GM21367 (cell line): Measurements from ENCODE around the gene HOXB3.
"Not testable (repeated sequence)": the region's sequence is repeated elsewhere in the genome, so short reads cannot be mapped to it uniquely, and the experiment has no call there.

Experiments used
- ATAC-seq: cut with Tn5 transposase; IDR thresholded peaks from one replicate; pipeline ENCODE4 v1.9.1; 2021; ENCODE audit not compliant: unreplicated experiment

Gene HOXB3

DNA sequence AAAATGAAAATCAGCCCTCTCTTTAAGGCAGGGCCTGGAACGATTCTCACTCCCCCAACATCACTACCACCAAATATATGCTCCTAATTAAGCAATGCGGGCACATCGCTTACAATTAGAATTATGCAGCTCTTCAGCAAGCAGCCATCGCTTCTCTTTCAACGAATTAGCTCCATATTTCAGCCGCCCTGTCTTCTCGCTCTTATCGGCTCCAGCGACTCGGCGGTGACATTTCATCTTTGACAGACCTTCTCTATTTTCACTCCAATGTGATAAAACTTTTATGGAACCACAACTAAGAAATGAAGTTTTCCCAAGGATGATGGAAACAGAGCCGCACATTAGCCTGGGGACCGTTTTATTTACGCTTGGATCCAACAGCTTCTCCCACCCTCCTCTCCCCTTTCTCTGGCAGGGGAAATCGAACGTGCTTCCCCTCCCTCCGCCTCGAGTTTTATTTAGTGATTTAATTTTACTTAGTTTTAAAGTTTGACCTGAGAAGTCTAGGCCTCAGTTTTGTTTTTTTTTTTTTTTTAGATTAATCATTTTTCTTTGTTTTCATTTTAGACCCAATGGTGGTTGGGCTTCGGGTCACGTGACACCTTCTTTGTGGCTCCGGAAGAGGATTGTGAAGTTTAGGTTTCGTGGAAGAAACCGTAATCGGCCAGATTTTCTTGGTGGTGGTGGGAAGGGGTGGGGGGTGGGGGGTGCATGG, 42.1 kb downstream of the HOXB3 start:
- ATAC-seq, result no peak

DNA sequence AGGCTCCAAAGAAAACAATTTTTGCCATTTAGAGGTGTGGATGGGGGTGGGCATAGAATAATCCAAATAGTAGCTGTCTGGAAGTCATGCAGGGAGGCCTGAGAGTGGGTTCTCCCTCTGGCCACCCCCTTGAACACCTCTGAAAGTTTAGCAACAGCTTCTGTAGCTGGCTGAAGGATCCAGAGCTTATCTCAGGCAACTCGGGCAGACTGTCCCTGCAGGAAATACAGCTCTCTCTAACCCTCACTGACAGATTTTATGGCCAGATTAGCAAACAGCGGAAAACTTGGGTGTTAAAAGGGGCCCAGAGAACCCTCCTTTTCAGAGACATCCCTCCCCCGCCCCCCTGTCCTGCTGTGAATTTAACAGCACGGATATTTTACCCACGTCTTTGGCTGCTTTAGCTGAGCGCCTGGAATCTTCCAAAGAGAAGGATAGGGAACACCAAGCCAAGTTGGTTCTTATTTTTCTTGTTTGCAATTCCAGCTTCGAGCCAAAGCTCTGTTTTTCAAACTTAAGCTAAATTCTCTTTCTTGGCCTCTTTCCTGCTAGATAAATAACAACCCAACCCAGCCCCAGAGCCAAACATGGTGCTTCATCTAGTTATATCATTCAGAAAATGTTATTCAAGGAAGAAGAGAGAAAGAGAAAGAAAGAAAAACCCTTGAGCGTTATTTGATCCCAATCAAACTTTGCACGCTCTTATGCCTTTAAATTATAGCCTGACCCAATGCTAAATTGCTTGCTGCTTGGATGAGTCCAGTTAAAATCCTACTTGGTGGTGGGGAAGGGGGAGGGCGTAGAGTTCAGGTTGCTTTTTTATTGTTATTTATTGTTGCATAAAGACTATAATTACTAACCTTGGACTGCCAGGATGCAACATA, 42.9 kb downstream of the HOXB3 start:
- no peak for ATAC-seq

DNA sequence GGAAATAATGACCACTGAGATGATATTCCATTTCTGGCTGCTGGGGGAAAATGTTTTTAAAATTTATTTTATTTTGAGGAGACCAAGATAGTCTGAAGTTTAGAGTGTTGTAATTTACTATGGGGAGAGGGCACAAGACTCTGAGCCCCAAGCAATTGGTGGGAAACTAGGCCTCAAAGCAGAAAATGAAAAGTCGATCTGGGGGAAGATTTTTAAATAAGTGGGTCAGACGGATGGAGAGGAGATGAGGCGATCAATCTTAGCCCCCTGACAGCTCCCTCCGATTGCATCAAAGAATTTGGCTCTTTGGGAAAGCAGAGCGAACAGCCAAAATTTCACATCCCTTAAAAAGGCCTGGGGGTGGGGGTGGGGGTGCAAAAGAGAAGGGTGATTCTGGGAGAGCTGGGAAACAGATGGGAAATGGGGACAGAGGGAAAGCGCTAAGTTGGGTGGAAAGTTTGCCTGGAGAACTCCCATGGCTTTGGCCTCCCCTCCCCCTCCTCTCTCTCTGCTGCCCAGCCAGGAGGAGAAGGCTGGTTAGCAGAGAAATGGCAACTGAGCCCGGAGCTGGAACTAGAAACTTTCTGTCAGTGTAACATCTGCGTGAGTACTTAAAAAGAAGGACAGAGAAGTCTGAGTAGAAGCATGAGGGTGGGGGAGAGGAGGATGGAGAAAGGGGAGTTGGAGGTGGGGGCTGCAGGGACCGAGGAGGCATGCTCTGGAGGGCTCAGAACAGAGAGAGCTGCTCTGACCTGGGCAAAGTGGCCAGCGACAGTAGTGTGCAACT, 43.7 kb downstream of the HOXB3 start:
- ATAC-seq, result no peak

DNA sequence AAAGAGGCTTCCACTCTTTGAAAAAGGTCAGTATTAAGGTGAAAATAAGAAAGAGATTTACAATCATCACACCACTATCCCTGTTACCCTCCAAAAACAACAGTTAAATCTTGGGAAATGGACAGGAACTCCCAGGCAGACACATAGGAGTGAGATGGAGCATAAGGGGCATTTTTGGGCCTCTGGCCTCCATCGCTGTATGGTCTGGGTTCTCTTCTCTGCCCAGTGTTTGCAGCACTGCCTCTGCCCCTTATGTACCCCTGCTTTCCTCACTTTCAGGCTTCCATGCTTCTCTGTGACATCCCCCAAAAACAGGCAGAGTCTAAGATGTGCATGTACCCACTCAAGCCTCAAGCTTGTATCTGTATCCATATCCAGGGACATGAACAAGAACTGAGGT, 44.5 kb downstream of the HOXB3 start:
- no peak for ATAC-seq

DNA sequence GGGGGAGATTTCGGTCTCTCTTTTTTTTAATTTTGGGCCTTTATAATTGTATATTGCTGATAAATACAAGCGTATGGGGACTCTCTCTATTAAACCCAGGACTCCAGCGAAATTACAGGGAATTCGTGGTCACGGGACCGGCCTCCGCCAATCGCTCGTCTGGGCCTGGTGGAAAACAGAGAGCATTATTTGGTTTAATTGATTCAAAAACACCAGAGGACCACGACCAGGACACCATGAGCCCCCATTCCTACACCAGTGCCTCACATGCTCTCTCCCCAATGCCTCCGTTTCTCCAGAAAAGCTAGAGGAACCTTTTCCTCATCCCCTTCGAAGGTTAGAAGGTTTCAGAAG, 45.0 kb downstream of the HOXB3 start, which contains the start of gene HOXB2:
HOXB2 (minus strand) TSS at position 88 of the 354 bp plus-strand sequence. CDS start 198 bp downstream, outside the sequence.
- ATAC-seq, result no peak

DNA sequence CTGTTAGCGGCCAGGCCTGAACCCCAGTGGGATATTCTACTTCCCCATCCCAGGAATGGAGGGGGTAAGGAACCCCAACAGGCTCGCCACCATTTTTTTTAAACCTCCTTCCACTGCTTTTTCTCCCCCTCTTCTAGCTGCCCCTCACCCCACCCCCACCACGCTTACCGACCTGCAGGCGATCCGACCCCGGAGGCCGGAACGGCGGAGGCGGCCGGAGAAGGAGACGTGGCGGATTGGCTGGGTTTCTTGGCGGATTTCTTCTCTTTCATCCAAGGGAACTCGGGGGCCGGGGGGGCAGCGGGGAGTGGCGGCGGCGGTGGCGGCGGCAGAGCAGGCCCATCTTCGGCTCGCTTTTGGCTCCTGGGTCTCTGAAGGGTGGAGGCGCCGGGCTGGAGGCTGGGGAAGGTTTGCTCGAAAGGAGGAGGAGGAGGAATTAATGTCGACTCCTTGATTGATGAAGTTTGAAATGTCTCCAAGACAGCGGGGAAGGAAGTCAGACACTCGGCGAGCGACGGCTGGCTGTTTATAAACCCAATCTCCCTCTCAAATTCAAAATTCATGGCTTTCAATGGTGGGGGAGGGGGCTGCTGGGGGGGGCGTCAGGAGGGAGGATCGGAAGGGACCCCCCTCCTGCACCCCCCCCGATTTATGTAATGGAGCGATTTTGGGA, 45.6 kb downstream of the HOXB3 start:
- ATAC-seq, result no peak

DNA sequence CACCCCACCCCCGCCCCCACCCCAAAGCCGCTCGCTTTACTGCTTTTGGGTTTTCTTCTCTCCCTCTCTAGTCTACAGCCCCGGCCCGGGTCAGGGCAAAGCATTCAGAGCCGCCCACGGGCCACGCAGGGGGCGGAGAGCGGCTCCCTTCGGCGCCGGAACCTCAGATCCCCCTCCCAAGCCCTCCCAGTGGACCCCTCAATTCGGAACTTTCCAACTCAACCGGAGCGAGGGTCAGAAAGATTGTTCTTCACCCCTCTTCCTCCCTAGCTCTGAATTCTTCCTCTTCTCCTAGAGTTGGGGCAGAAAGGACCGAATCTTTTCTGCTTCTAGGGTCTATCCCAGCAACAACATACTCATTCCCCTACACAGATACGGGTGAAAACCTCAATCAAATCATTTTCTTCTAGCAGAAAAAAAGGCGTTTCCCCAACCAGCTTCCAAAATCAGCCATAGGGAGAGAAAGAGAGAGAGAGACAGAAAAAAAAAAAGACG, 46.1 kb downstream of the HOXB3 start:
- ATAC-seq, result no peak

DNA sequence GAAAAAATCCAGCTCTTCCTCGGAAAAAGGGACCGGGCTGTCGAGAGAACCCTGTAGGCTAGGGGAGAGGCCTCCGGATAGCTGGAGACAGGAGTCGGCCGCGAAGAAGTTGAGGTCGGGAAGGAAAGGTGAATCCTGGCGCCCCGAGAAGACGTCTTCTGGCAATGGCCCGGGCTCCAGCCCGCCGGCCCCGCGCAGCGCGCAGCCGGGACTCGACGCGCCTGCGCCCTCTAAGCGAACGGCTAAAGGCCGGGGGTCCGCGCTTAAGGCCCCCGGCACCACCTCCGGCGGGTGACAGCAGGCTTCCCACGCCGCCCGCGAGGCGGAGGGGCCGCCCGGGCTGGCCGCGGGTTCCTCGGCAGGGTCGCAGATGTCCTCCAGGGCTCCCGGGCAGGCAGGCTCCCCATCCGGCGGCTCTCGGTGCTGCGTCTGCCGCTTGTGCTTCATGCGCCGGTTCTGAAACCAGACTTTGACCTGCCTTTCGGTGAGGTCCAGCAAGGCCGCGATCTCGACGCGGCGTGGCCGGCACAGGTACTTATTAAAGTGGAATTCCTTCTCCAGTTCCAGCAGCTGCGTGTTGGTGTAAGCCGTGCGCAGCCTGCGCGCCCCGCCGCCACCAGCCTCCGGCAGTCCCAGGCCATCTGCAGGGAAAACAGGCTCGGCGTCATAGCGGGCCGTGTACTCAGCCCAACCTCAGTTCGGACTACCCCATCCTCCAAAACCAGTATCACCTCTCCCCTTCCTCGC, 46.8 kb downstream of the HOXB3 start:
- no peak for ATAC-seq

DNA sequence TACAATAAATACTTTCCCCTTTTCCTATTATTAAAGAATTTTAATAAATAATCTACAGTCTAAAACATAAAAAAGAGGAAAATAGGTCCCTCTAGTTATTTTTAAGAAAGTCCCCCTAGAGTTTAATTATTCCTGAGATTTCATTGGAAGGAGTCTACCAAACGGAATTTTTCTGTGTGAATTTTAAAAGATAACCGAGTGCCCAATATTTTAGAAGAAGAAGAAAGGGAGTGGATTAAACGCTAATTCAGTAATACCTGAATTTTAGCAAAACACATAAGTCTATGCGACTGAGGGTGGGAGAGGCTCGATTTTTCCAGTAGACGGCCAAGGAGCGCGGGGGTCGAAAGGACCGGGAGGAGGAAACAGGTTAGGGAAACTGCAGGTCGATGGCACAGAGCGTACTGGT, 47.3 kb downstream of the HOXB3 start:
- no peak for ATAC-seq

DNA sequence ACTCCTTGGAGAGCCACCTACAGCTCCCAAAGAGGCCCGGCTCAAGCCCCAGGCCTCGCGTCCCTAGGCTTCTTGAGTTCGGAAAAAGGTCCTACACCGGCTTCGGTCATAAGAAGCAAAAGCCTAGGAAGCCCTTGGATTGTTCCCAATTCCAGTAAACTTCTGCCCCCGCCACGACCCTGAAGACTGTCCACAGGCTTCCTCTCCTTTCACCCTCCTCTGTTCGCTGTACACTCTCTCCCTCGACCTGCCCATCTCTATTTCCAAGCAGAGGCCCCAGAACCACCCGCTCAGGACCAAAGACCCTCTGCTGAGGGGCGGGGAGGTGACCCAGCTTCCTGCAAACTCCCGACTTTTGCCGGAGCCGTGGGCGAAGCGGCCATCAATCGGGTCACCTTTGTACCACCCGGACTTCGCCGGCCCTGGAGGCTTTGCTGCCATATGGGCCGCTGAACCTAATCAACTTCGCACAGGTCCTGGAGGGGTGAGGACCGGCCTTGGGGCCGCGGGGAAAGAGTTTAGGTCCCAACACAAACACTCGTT, 47.9 kb downstream of the HOXB3 start:
- no peak for ATAC-seq

DNA sequence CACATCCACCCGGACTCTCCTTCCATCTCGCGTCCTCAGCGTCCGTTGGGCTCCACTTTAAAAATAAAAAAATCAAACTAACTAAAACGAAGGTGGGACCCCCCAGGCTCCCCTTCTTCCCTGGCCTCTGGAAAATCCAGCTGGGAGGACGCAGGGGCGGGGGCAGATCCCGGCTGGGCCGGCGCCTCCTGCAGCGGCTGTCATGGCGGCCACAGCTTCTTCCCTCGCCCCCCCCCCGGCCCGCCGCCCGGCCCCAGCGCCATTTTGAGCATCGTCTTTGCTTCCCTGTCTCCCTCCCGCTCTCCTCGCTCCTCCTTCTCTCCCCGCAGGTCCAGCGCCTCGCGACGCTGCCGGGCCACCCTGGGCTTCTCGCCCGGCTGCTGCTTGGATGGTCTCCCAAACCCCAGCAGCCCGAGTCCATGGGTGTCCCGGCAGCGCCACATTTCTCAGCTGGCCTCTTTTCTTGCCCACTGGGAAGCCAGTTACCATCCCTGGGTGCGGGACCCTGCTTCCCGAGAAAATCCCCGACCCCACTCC, 48.4 kb downstream of the HOXB3 start:
- no peak for ATAC-seq

DNA sequence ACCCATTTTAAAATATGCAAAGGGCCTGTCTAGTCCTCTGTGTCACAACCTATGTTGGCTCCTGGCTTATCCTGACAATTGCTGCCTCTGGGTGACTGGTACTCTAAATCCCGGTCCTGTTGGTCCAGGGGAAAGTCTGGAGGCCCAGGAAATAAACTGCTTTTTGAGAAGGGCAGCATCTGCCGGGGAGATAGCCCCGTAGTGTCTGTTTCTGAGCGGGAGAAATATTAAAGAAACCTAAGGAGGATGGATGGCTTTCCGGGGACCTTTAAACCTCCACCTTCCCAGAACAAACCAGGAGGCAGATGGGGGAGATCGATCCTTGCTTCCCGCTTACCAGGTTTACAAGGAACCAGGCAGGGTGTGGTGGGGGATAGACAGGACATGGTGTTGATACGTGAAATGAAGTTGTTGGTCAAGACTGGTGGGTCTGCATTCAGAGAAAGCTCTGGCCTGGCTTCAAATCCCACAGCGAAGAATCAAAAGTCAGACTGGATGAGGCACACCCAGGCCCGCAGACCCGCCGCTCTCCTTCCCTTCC, 48.9 kb downstream of the HOXB3 start:
- no peak for ATAC-seq

DNA sequence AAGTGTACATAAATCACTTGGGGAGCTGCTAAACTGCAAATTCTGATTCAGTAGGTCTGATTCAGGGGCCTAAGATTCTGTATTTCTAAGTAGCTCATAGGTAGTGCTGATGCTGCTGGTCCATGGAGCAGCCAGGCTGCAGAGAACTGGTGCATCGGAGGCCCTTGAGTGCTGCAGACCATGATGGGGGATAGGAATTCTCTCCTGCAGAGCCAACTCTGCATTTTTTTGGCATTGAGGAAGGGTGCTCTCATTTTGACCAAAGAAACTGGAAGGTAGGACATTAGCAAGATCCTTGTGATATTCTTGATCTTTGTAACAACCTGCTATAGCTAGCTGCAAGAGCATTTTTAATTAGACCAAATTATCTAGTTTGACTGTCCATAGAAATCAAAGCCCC, 49.8 kb downstream of the HOXB3 start:
- ATAC-seq, result no peak

DNA sequence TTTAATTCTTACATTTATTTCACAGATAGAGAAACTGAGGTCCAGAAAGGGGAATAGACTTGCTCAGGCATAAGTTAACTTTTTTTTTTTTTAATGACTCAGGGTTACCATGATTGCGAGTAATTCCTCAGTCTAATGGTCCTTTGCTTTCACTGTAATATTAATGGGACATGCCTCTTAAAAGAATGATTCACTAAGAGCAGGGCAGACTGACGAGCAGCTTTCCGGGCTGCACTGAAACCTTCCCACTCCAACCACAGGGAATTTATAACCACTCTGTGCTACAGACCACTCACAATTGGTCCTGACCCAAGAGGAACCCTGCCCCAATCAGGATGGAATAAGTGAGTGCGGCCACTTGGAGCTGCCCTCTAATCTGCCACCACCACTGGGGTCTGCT, 50.9 kb downstream of the HOXB3 start:
- no peak for ATAC-seq

DNA sequence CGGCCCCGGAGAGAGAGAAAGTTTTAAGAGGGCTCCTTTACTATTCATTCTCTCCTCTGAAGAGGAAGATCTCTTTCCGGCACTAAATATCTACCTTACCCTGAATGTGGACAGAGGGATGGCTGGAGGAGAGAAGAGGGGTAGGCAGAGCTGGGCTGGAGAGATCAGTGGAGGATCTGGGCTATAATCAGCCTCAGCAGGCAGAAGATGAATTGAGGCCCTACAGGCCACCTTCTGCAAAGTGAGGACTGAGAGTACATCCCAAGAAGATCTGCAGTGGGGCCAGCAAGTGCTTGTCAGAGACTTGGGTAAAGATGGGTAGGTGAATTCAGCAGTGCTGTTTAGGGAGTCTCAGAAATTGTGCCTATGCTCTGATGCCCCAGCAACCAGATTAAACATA, 52.7 kb downstream of the HOXB3 start:
- no peak for ATAC-seq

DNA sequence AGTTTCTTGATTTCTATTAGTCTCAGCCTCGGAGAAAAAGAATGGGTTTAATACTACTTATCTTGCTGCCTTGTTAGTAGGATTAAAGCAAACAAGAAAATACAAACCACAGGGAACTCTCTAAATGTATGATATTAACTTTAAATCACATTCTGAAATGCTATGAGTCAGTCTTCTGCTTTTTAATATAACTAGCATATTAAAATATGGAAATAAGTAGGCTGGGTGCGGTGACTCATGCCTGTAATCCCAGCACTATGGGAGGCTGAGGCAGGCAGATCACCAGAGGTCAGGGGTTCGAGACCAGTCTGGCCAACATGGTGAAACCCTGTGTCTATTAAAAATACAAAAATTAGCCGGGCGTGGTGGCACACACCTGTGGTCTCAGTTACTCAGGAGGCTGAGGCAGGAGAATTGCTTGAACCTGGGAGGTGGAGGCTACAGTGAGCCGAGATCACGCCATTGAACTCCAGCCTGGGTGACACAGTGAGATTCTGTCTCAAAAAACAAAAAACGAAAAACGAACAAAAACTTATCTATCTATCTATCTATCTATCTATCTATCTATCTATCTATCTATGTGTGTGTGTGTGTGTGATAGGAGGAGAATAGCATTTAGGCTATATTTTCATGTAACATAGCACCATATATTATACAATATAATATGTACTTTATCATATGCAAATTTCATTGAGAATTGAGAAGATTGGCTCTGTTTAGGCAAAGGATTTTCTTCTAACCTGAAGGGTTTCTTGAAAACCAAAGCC, 54.1 kb downstream of the HOXB3 start:
- not testable (repeated sequence) for ATAC-seq

DNA sequence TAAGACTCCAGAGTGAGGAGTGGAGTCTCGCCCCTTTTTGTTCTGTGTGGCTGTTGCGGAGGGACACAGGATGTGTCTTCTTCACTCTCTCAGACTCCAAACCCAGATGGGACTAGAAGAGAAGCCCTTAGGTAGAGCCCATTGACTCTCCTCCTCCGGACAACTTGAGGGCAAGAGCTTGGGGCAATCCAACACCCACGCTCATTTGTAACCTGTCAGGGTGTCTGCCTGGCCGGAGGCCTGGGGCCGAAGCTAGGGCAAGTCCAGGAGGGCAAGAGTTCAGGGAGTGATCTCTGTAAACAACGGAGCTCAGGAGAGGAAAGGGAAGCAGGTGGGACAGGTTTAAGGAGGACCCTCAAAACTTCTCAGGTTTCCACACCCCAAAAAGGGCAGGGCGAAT, 57.8 kb downstream of the HOXB3 start:
- no peak for ATAC-seq

DNA sequence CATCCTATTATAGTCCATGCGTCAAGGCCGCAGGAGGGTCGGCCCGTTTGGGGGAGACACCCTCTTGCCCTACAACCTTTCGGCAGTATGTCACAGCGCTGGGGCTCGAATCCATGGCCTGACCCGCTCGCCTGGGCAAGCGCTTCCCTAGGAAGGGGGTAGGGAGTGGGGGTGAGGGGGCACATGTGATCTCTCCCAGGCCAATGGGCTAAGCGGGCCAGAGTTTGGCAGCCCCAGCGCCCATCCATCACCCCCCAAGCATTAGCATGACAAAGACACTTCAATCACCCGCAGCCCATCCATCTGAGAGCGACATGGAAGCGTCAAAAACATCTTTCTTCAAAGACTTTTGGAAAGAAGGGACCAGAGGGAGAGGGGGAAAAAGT, 59.2 kb downstream of the HOXB3 start, which contains the start of gene HOXB1:
HOXB1 (minus strand) TSS at position 125 of the 386 bp plus-strand sequence; CDS start at position 18, 107 bp downstream.
- no peak for ATAC-seq
